HepG2 (cell line): ENCODE data around the gene CDRT4. TPM values are rescaled to one million over a fixed set of nuclear protein-coding genes. Genes with fewer than 3 reads are reported as not detected.

ENCODE experiments used
- ATAC-seq: fragments of 200-7000 bp; cut with Tn5 transposase; 3 replicates; pipeline ENCODE4 v1.9.1; 2020; ENCODE audit warnings: mild to moderate bottlenecking, moderate library complexity
- BruUV-seq: library from RNA; stranded (reverse); fragments of 400-500 nt; replicated peaks from 2 replicates; lab custom pipeline; 2021; lab: Mats Ljungman, UMichigan
- CTCF ChIA-PET: fragments of 300-600 bp; formaldehyde crosslinking; extraction: SDS; loops from one replicate; lab custom pipeline; 2021; ENCODE audit warnings: low total read pairs, inconsistent platforms, low intra/inter-chr PET ratio; lab: Yijun Ruan, JAX
- POLR2A ChIA-PET: fragments of 350-600 bp; sonication (Branson Sonifier 250); formaldehyde crosslinking; loops from one replicate; lab custom pipeline; 2020; ENCODE audit warnings: antibody characterized with exemption, inconsistent platforms; lab: Yijun Ruan, JAX
- DNase-seq: peaks from one replicate; pipeline ENCODE4 v3.0.0-alpha.2; 2015; ENCODE audit warnings: low spot score
- FAIRE-seq: peaks from 3 replicates; lab custom pipeline; 2011; peaks lifted over from hg19 to GRCh38; lab: Jason Lieb, UNC
- H2AFZ ChIP-seq: one replicate; pipeline ENCODE4 v1.6.1; 2011; ENCODE audit warnings: low read length, inconsistent platforms
- H3K27ac ChIP-seq: fragments of 300-600 bp; 3 replicates; pipeline ENCODE4 v1.8.0; 2011; ENCODE audit warnings: mixed run types, mild to moderate bottlenecking, mixed read lengths, low read length, inconsistent platforms; ENCODE audit not compliant: insufficient read depth; ENCODE audit errors: extremely low read length
- H3K27me3 ChIP-seq, 2 experiments: fragments of 200-600 bp in 1 of 2; 2 replicates in 1 of 2; 3 replicates in 1 of 2; pipeline versions ENCODE4 v1.6.0 to v1.8.0; 2011; ENCODE audit warnings: low read length in 2 of 2, mild to moderate bottlenecking in 2 of 2, moderate library complexity in 2 of 2, inconsistent platforms in 1 of 2; ENCODE audit not compliant: insufficient read depth in 2 of 2, control insufficient read depth in 1 of 2
- H3K36me3 ChIP-seq, 2 experiments: fragments of 200-600 bp in 1 of 2; replicated peaks in 1 of 2; 2 replicates in 1 of 2; 3 replicates in 1 of 2; pipeline versions ENCODE4 v1.5.1 to v1.8.0; 2011; ENCODE audit warnings: low read length in 2 of 2, inconsistent platforms in 1 of 2; ENCODE audit not compliant: insufficient read depth in 2 of 2, control insufficient read depth in 1 of 2
- H3K4me1 ChIP-seq: 2 replicates; pipeline ENCODE4 v1.5.1; 2012; ENCODE audit warnings: low read length, inconsistent platforms; ENCODE audit not compliant: insufficient read depth
- H3K4me2 ChIP-seq: 2 replicates; pipeline ENCODE4 v1.6.0; 2011; ENCODE audit warnings: low read depth, low read length, inconsistent platforms
- H3K4me3 ChIP-seq, 3 experiments: fragments of 200-600 bp in 1 of 3; sonication (generic), shearing (Covaris generic) in 1 of 3; replicated peaks in 1 of 3; 2 replicates each; pipeline ENCODE4 v1.5.1; 2011 to 2016; ENCODE audit warnings: low read length in 3 of 3, inconsistent platforms in 2 of 3, low read depth in 2 of 3, mild to moderate bottlenecking in 2 of 3, control low read depth in 1 of 3, mixed read lengths in 1 of 3; ENCODE audit not compliant: insufficient read depth in 1 of 3
- H3K79me2 ChIP-seq: one replicate; pipeline ENCODE4 v1.6.1; 2011; ENCODE audit warnings: low read length, inconsistent platforms; ENCODE audit not compliant: insufficient read depth
- H3K9ac ChIP-seq: 2 replicates; pipeline ENCODE4 v1.6.0; 2011; ENCODE audit warnings: mild to moderate bottlenecking, low read depth, low read length, inconsistent platforms; ENCODE audit not compliant: insufficient read depth
- H3K9me3 ChIP-seq: 2 replicates; pipeline ENCODE4 v1.5.1; 2012; ENCODE audit warnings: mild to moderate bottlenecking, low read length
- H4K20me1 ChIP-seq: 2 replicates; pipeline ENCODE4 v1.6.0; 2011; ENCODE audit warnings: inconsistent platforms, mild to moderate bottlenecking, low read length, moderate library complexity; ENCODE audit not compliant: insufficient read depth
- ELF1 ChIP-seq: sonication (generic); formaldehyde crosslinking; IDR thresholded peaks from 2 replicates; pipeline ENCODE4 v1.4.0; 2020; ENCODE audit warnings: missing genetic modification reagents
- ISX ChIP-seq: sonication (generic); formaldehyde crosslinking; conservative IDR thresholded peaks from 2 replicates; pipeline ENCODE4 v1.5.0; 2020; ENCODE audit warnings: missing genetic modification reagents
- KLF9 ChIP-seq: IDR thresholded peaks from 2 replicates; pipeline ENCODE4 v1.6.1; 2016; ENCODE audit warnings: low read depth
- MAF1 ChIP-seq: sonication (generic); formaldehyde crosslinking; IDR thresholded peaks from 2 replicates; pipeline ENCODE4 v1.5.0; 2020; ENCODE audit warnings: missing genetic modification reagents, borderline replicate concordance
- MEIS2 ChIP-seq: sonication (generic); formaldehyde crosslinking; IDR thresholded peaks from 2 replicates; pipeline ENCODE4 v1.9.0; 2021; ENCODE audit warnings: mild to moderate bottlenecking, missing genetic modification reagents
- MYNN ChIP-seq: sonication (generic); formaldehyde crosslinking; IDR thresholded peaks from 2 replicates; pipeline ENCODE4 v1.4.0; 2020; ENCODE audit warnings: mild to moderate bottlenecking, low read depth, missing genetic modification reagents
- NFKBIZ ChIP-seq: IDR thresholded peaks from 2 replicates; pipeline ENCODE4 v1.6.1; 2018; ENCODE audit warnings: missing genetic modification reagents, missing compliant biosample characterization
- NFYC ChIP-seq: IDR thresholded peaks from 2 replicates; pipeline ENCODE4 v1.6.1; 2016; ENCODE audit warnings: missing genetic modification reagents, missing compliant biosample characterization
- PTBP1 ChIP-seq: fragments of 200-400 bp; formaldehyde crosslinking; IDR thresholded peaks from 2 replicates; pipeline ENCODE4 v1.6.1; 2018; ENCODE audit warnings: low read length, low read depth; ENCODE audit not compliant: poor library complexity, severe bottlenecking
- SP140L ChIP-seq: sonication (generic); formaldehyde crosslinking; IDR thresholded peaks from 2 replicates; pipeline ENCODE4 v1.4.0; 2020; ENCODE audit warnings: missing genetic modification reagents, borderline replicate concordance
- ZBTB1 ChIP-seq: sonication (generic); formaldehyde crosslinking; IDR thresholded peaks from 2 replicates; pipeline ENCODE4 v1.4.0; 2020; ENCODE audit warnings: missing genetic modification reagents, borderline replicate concordance
- ZBTB38 ChIP-seq: sonication (generic); formaldehyde crosslinking; IDR thresholded peaks from 2 replicates; pipeline ENCODE4 v1.5.1; 2020; ENCODE audit warnings: mild to moderate bottlenecking, missing genetic modification reagents
- ZNF552 ChIP-seq: sonication (generic); formaldehyde crosslinking; IDR thresholded peaks from 2 replicates; pipeline ENCODE4 v1.9.0; 2022; ENCODE audit warnings: missing genetic modification reagents, mild to moderate bottlenecking, borderline replicate concordance
- ZNF674 ChIP-seq: sonication (generic); formaldehyde crosslinking; IDR thresholded peaks from 2 replicates; pipeline ENCODE4 v1.5.0; 2020; ENCODE audit warnings: low read depth, mild to moderate bottlenecking, missing genetic modification reagents
- ZSCAN25 ChIP-seq: sonication (generic); formaldehyde crosslinking; IDR thresholded peaks from 2 replicates; pipeline ENCODE4 v1.8.0; 2022; ENCODE audit warnings: mild to moderate bottlenecking, missing genetic modification reagents
- ZZZ3 ChIP-seq: sonication (generic); formaldehyde crosslinking; IDR thresholded peaks from 2 replicates; pipeline ENCODE4 v1.4.0; 2020; ENCODE audit warnings: missing genetic modification reagents, mild to moderate bottlenecking, borderline replicate concordance
- WGBS: methylation state at CpG from one replicate; pipeline ENCODE4 v1.1.6; 2017; ENCODE audit warnings: low lambda C conversion rate; 5-methylcytosine and 5-hydroxymethylcytosine counted together
- in situ Hi-C: cut with HindIII; loops from 2 replicates; pipeline ENCODE4 v1.10.0; 2017; ENCODE audit warnings: low pct_unique_long_range_greater_than_20kb; ENCODE audit not compliant: extremely low pct_ligation_motif_present
- intact Hi-C: fragments of 100-400 bp; cut with micrococcal nuclease; formaldehyde crosslinking; loops from one replicate; pipeline ENCODE4 v1.10.0; 2022; ENCODE audit not compliant: unreplicated experiment
- polyA plus RNA-seq, 8 experiments: library from polyadenylated mRNA; depleted of rRNA in 3 of 8; stranded (reverse) in 7 of 8; unstranded in 1 of 8; fragments of >200 nt; fragmentation: Illumina TruSeq in 4 of 8; extraction: Trizol in 4 of 8; gene quantifications; 2 replicates each; pipeline versions ENCODE4 v1.2.1 to v1.2.3, GENCODE V29; 2011 to 2016; ENCODE audit warnings: low read depth in 4 of 8, missing spikeins in 1 of 8, mixed read lengths in 1 of 8; ENCODE audit not compliant: insufficient read depth in 1 of 8
- total RNA-seq, 5 experiments: library from RNA; depleted of rRNA; stranded (reverse); fragments of >200 nt; fragmentation: Illumina TruSeq; extraction: Trizol; gene quantifications; 2 replicates each; pipeline ENCODE4 v1.2.3, GENCODE V29; 2016; ENCODE audit warnings: low read depth in 1 of 5
- TF ChIP-seq, protein P1 (sequence below): sonication (generic); formaldehyde crosslinking; IDR thresholded peaks from 2 replicates; pipeline ENCODE4 v1.4.0; 2020; ENCODE audit warnings: missing genetic modification reagents
- TF ChIP-seq, protein P2 (sequence below): IDR thresholded peaks from 2 replicates; pipeline ENCODE4 v1.6.1; 2016; ENCODE audit warnings: low read depth, control low read depth

Gene CDRT4
- total and polyA plus RNA-seq, 2 of the 13 experiments (the other 11 are each of a cell fraction or from before 2014, with no cell fraction given): 5.8 to 12.1 TPM

DNA sequence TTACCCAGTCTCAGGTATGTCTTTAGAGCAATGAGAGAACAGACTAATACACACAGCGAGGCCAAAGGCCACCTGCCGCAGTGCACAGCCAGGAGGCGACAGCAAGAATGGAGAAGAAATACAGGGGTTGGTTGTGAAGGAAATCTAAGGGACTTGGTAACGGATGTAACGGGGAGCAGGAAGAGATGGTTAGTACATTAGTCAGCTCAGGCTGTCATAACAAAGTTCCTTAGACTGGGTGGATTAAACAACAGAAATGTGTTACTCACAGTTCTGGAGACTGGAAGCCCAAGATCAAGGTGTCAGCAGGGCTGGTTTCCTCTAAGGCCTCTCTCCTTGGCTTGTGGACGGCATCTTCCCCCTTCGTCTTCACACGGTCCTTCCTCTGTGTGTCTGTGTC lies 48.7 kb upstream of the CDRT4 start:
- peaks cover 2% of the 10 kb centered on the region; the same call in 1 of the 2 replicates for H4K20me1 ChIP-seq
- H3K4me1 ChIP-seq: peaks cover 16% of the 10 kb centered on the region
- peaks cover 16 to 54% of the 10 kb centered on the region in 2 experiments for H3K36me3 ChIP-seq
- no peak for ATAC-seq
- H3K79me2 ChIP-seq: no peaks in the 10 kb centered on the region
- FAIRE-seq: no peak
- no peak for DNase-seq
- intact Hi-C loops (no loop called here), in situ Hi-C loops (no loop called here)
- 97% methylated on average over 8 of the region's 8 CpGs for WGBS
- H2AFZ ChIP-seq: no peak overlapping the region
- no peaks in the 10 kb centered on the region for H3K27me3 ChIP-seq
- ChIA-PET POLR2A (no interaction called here), CTCF (no interaction called here)
- H3K27ac ChIP-seq: no peak overlapping the region
- no peak overlapping the region for H3K4me3 ChIP-seq
- TF ChIP-seq ZBTB1 (CRISPR knock-in tag) (no peak), MEIS2 (CRISPR knock-in tag) (no peak), NFKBIZ (CRISPR knock-in tag) (no peak), ZZZ3 (CRISPR knock-in tag) (no peak), SP140L (CRISPR knock-in tag) (no peak), MAF1 (CRISPR knock-in tag) (no peak), ZNF552 (CRISPR knock-in tag) (no peak), ZNF674 (CRISPR knock-in tag) (no peak), ISX (no peak), NFYC (CRISPR knock-in tag) (no peak), ZSCAN25 (CRISPR knock-in tag) (no peak), PTBP1 (no peak), MYNN (no peak), ZBTB38 (CRISPR knock-in tag) (no peak), KLF9 (CRISPR knock-in tag) (no peak), ELF1 (CRISPR knock-in tag) (no peak)
- TF ChIP-seq, protein P1, sequence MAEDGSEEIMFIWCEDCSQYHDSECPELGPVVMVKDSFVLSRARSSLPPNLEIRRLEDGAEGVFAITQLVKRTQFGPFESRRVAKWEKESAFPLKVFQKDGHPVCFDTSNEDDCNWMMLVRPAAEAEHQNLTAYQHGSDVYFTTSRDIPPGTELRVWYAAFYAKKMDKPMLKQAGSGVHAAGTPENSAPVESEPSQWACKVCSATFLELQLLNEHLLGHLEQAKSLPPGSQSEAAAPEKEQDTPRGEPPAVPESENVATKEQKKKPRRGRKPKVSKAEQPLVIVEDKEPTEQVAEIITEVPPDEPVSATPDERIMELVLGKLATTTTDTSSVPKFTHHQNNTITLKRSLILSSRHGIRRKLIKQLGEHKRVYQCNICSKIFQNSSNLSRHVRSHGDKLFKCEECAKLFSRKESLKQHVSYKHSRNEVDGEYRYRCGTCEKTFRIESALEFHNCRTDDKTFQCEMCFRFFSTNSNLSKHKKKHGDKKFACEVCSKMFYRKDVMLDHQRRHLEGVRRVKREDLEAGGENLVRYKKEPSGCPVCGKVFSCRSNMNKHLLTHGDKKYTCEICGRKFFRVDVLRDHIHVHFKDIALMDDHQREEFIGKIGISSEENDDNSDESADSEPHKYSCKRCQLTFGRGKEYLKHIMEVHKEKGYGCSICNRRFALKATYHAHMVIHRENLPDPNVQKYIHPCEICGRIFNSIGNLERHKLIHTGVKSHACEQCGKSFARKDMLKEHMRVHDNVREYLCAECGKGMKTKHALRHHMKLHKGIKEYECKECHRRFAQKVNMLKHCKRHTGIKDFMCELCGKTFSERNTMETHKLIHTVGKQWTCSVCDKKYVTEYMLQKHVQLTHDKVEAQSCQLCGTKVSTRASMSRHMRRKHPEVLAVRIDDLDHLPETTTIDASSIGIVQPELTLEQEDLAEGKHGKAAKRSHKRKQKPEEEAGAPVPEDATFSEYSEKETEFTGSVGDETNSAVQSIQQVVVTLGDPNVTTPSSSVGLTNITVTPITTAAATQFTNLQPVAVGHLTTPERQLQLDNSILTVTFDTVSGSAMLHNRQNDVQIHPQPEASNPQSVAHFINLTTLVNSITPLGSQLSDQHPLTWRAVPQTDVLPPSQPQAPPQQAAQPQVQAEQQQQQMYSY: no peak
- TF ChIP-seq, protein P2, sequence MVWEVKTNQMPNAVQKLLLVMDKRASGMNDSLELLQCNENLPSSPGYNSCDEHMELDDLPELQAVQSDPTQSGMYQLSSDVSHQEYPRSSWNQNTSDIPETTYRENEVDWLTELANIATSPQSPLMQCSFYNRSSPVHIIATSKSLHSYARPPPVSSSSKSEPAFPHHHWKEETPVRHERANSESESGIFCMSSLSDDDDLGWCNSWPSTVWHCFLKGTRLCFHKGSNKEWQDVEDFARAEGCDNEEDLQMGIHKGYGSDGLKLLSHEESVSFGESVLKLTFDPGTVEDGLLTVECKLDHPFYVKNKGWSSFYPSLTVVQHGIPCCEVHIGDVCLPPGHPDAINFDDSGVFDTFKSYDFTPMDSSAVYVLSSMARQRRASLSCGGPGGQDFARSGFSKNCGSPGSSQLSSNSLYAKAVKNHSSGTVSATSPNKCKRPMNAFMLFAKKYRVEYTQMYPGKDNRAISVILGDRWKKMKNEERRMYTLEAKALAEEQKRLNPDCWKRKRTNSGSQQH (CRISPR knock-in tag): no peak
- no peaks in the 10 kb centered on the region for H3K9me3 ChIP-seq
- H3K4me2 ChIP-seq: no peak overlapping the region
- no TSS peak for BruUV-seq
- H3K9ac ChIP-seq: no peak overlapping the region
